Fibroblast of the aortic adventitia (primary cell): ENCODE results near the gene LASP1NB.
"Not testable (repeated sequence)": the region's sequence is repeated elsewhere in the genome, so short reads cannot be mapped to it uniquely, and the experiment has no call there.

ENCODE experiments used
- DNase-seq: peaks from one replicate; pipeline ENCODE4 v3.0.0-alpha.2; 2010; ENCODE audit warnings: low read depth
- H3K4me3 ChIP-seq: 2 replicates; pipeline ENCODE4 v1.5.1; 2011; ENCODE audit warnings: low read depth, mild to moderate bottlenecking, control low read depth, low read length, moderate library complexity
- TF ChIP-seq, protein P1 (sequence below): IDR thresholded peaks from 2 replicates; pipeline ENCODE4 v1.5.1; 2011; ENCODE audit warnings: mild to moderate bottlenecking, low read length, control low read depth, inconsistent platforms; ENCODE audit not compliant: insufficient read depth

Gene LASP1NB

DNA sequence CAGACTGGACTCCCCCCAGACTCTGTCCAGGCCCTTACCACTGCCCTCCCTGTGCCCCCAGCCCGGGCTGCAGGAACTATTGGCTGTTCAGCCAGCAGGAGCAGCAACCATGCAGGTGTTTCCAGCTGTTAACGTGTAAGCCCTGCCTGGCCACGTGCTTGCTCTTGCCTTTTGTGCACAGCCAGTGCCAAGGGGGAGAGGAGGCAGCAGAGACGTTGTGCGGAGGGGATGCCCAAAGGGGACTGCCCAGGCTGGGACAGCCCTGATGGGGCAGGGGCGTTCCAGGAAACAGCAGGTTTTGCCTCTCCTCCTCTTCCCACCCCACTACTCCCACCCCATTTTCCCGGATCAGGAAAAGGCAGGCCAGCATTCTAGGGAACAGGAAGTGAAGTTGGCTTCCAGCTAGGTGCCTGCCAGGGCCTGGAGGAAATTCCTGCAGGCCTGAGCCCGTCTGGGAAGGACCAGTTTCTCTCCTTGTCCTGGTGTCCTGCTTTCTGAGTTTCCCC is 16.7 kb upstream of the LASP1NB start:
- TF ChIP-seq, protein P1, sequence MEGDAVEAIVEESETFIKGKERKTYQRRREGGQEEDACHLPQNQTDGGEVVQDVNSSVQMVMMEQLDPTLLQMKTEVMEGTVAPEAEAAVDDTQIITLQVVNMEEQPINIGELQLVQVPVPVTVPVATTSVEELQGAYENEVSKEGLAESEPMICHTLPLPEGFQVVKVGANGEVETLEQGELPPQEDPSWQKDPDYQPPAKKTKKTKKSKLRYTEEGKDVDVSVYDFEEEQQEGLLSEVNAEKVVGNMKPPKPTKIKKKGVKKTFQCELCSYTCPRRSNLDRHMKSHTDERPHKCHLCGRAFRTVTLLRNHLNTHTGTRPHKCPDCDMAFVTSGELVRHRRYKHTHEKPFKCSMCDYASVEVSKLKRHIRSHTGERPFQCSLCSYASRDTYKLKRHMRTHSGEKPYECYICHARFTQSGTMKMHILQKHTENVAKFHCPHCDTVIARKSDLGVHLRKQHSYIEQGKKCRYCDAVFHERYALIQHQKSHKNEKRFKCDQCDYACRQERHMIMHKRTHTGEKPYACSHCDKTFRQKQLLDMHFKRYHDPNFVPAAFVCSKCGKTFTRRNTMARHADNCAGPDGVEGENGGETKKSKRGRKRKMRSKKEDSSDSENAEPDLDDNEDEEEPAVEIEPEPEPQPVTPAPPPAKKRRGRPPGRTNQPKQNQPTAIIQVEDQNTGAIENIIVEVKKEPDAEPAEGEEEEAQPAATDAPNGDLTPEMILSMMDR, result no peak
- DNase-seq, result no peak

DNA sequence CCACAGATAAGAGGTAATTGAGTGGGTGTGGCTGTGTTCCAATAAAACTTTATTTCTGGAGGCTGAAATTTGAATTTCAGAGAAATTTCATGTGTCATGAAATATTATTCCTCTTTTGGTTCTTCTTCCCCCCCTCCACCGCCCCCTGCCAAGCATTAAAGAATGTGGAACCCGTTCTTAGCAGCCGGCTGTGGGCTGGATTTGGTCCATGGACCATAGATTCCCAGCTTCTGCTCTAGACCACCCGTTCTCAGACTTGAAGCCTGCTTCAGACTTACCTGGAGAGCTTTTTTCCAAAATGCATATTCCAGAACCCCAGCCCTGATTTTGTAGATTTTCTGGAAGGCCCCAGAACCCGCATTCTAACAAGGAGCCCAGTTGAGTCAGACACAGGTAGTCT is 15.1 kb upstream of the LASP1NB start:
- H3K4me3 ChIP-seq, result no peak overlapping the region
- TF ChIP-seq, protein P1, result no peak
- DNase-seq, result no peak

More for the DNA sequence above, 16.7 kb upstream of the LASP1NB start:
- H3K4me3 ChIP-seq, result no peak overlapping the region

DNA sequence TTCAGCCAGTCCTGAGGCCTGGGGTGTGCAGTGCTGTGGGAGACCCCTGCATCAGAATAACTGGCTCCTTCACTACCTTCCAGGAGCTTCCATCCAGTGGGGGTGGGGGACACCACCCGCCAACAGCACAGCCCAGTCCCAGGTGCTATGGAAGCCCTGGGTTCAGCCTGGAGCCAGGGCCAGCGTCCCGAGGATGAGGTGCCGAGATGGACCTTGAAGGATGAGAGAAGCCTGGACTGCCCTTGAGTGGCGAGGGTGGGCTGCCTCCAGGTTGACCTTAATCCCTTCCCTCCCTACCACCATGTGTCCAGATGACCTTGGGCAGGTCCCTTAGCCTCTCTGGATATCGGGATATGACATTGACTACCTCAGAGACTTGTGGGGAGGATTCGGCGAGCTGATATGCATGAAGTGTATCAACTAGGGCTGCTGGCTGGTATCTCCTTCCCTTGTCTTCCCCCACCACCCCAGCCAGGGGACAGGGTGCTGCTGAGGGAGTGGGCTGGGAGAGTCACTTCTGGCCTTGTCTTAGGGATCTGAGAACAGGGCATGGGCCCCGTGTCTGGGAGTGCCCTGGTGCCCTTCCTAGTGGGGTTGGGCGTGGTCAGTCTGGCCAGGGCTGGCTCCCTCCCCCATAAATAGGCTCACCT is 14.2 kb upstream of the LASP1NB start:
- H3K4me3 ChIP-seq, result no peak overlapping the region
- DNase-seq, result no peak
- TF ChIP-seq, protein P1, result no peak

DNA sequence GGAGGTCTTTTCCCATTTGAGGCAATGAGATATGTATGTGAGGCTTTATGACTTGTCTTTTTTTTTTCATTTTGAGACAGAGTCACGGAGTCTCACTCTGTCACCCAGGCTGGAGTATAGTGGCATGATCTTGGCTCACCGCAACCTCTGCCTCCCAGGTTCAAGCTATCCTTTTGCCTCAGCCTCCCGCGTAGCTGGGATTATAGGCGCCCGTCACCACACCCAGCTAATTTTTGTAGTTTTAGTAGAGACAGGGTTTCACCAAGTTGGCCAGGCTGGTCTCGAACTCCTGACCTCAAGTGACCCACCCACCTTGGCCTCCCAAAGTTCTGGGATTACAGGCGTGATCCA is 13.7 kb upstream of the LASP1NB start:
- DNase-seq, H3K4me3 ChIP-seq: not testable (repeated sequence)

DNA sequence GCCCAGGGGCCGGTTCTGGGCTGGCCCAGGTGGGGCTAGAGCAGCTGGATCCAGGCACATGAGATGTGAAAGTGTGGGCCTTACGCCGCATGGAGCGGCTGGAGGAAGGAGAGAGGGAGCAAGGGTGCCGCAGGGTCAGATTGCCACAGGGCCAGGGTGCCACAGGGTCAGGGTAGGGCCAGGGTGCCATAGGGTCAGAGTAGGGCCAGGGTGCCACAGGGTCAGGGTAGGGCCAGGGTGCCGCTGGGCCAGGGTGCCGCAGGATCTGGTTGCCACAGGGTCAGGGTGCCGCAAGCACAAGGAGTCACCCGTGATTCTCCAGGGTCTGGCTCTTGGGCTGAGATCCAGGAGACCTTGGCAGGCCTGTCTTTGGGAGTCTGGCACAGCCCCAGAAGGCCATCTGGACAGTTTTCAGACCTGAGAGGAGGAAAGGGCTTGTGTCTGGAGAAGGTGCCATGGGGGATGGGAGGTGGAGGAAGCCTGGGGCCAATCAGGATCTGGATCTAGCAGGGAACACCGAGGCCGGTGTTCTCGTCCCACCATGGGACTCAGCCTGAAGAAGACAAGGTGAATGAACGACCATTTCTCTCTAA is 13.1 kb upstream of the LASP1NB start:
- TF ChIP-seq, protein P1, result no peak
- DNase-seq, result peak; percentile 66
- H3K4me3 ChIP-seq, result no peak overlapping the region

DNA sequence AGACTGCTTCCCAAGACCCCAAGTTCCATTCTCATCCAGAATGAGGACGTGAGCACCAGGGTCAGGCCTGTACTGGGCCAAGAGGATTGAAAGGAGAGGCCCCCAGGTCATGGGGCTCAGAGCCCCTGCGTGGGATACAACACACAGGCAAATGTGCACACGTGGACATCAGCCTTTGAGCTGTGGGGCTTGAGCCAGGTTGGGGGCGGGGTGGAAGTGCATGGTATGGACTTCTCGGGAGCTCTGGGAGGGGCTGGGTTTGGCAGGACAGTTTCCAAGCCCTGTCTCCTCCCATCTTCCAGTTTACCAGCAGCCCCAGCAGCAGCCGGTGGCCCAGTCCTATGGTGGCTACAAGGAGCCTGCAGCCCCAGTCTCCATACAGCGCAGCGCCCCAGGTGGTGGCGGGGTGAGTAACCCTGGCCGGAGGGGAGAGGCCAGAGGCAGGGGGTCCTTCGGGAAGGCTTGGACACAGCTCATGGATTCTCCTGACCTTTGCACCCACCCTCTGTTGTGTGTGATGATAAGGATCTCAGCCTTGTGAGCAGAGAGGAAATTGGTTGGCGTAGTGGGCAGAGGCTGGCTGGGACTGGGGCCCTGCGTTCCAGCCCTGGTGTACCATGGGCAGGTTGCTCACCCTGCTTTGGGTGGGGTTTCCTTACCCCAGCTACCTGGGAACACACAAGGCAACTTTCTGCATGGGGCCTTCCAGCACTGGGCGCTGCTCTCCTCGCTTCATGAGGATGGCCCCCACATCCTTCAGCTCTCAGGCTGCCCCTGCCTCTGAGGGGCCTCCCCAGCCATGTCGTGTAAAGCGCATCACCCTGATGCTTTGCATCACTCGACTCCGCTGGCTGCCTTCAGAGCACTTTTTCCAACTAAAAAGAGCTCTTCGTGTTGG is 10.4 kb upstream of the LASP1NB start:
- DNase-seq, result no peak
- H3K4me3 ChIP-seq, result no peak overlapping the region
- TF ChIP-seq, protein P1, result no peak

DNA sequence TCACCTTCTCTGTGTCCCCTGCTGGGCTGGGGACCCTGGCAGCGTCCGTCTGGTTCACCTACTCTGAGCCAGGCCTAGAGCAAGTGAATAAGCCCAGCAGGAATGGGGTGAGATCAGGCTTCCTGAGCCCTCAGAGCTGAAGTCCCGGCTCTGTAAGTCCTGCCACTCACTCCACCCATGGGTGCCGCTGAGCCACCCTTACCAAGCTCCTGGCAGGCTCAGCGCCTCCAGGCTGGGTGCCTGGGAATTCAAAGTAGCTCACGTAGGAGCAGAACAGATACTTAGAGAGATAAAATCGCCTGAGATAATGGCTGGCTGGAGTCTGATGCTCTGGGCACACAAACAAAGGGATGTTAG is 9.8 kb upstream of the LASP1NB start:
- DNase-seq, result no peak
- TF ChIP-seq, protein P1, result no peak

More for the DNA sequence above, 9.8 kb upstream of the LASP1NB start:
- no peak overlapping the region for H3K4me3 ChIP-seq
